ENCODE measurements around the gene SORBS1. TPM values are rescaled to one million over a fixed set of nuclear protein-coding genes. Genes with fewer than 3 reads are reported as not detected.

The SORBS1 gene
- total and polyA plus RNA-seq, 2 of the 13 experiments (the other 11 are each of a cell fraction or from before 2014, with no cell fraction given): 16.8 to 39.8 TPM

GRCh38 chr10:95262763-95263518, 298.2 kb downstream of the SORBS1 start (continued):
- TF ChIP-seq NFKBIZ (CRISPR knock-in tag; IDR thresholded peaks at IDR 0.05): no peak
- TF ChIP-seq XRCC5 (optimal IDR thresholded peaks at IDR 0.05; ENCODE audit: low read length): no peak
- TF ChIP-seq, protein P1, sequence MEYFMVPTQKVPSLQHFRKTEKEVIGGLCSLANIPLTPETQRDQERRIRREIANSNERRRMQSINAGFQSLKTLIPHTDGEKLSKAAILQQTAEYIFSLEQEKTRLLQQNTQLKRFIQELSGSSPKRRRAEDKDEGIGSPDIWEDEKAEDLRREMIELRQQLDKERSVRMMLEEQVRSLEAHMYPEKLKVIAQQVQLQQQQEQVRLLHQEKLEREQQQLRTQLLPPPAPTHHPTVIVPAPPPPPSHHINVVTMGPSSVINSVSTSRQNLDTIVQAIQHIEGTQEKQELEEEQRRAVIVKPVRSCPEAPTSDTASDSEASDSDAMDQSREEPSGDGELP (IDR thresholded peaks at IDR 0.05; ENCODE audit: borderline replicate concordance, low read depth): no peak
- 0 out of 2 replicates have a peak, but pooled peaks have one; percentile 19 for TF ChIP-seq KAT8 (CRISPR knock-in tag; IDR thresholded peaks at IDR 0.05)
- no peak for TF ChIP-seq TCF7 (IDR thresholded peaks at IDR 0.05; ENCODE audit: low read depth)
- no peak for TF ChIP-seq KMT2B (CRISPR knock-in tag; IDR thresholded peaks at IDR 0.05)
- TF ChIP-seq MYNN (CRISPR knock-in tag; IDR thresholded peaks at IDR 0.05; ENCODE audit: low read depth): no peak
- TF ChIP-seq THRA (CRISPR knock-in tag; IDR thresholded peaks at IDR 0.05; ENCODE audit: borderline replicate concordance): 0 out of 2 replicates have a peak, but pooled peaks have one; percentile 25
- TF ChIP-seq ZNF709 (CRISPR knock-in tag; IDR thresholded peaks at IDR 0.05): no peak
- TF ChIP-seq ZNF142 (CRISPR knock-in tag; IDR thresholded peaks at IDR 0.05): no peak
- TF ChIP-seq RARG (CRISPR knock-in tag; IDR thresholded peaks at IDR 0.05; ENCODE audit: low read depth): no peak
- TF ChIP-seq RXRB (CRISPR knock-in tag; IDR thresholded peaks at IDR 0.05; ENCODE audit: borderline replicate concordance): peak; percentile 75
- no peak for TF ChIP-seq AHR (CRISPR knock-in tag; IDR thresholded peaks at IDR 0.05)
- no peak for TF ChIP-seq DMAP1 (CRISPR knock-in tag; IDR thresholded peaks at IDR 0.05)
- TF ChIP-seq, protein P2, sequence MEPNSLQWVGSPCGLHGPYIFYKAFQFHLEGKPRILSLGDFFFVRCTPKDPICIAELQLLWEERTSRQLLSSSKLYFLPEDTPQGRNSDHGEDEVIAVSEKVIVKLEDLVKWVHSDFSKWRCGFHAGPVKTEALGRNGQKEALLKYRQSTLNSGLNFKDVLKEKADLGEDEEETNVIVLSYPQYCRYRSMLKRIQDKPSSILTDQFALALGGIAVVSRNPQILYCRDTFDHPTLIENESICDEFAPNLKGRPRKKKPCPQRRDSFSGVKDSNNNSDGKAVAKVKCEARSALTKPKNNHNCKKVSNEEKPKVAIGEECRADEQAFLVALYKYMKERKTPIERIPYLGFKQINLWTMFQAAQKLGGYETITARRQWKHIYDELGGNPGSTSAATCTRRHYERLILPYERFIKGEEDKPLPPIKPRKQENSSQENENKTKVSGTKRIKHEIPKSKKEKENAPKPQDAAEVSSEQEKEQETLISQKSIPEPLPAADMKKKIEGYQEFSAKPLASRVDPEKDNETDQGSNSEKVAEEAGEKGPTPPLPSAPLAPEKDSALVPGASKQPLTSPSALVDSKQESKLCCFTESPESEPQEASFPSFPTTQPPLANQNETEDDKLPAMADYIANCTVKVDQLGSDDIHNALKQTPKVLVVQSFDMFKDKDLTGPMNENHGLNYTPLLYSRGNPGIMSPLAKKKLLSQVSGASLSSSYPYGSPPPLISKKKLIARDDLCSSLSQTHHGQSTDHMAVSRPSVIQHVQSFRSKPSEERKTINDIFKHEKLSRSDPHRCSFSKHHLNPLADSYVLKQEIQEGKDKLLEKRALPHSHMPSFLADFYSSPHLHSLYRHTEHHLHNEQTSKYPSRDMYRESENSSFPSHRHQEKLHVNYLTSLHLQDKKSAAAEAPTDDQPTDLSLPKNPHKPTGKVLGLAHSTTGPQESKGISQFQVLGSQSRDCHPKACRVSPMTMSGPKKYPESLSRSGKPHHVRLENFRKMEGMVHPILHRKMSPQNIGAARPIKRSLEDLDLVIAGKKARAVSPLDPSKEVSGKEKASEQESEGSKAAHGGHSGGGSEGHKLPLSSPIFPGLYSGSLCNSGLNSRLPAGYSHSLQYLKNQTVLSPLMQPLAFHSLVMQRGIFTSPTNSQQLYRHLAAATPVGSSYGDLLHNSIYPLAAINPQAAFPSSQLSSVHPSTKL (CRISPR knock-in tag; IDR thresholded peaks at IDR 0.05): peak; percentile 52
- TF ChIP-seq STAG1 (CRISPR knock-in tag; IDR thresholded peaks at IDR 0.05): no peak
- no peak for TF ChIP-seq NFE2L1 (CRISPR knock-in tag; IDR thresholded peaks at IDR 0.05; ENCODE audit: borderline replicate concordance)
- TF ChIP-seq ZNF879 (CRISPR knock-in tag; IDR thresholded peaks at IDR 0.05): no peak
- TF ChIP-seq NPAS2 (CRISPR knock-in tag; IDR thresholded peaks at IDR 0.05; ENCODE audit: borderline replicate concordance): no peak
